Colonic mucosa (tissue), 4 donors: ENCODE results near the gene IFIT2. TPM values are rescaled to one million over a fixed set of nuclear protein-coding genes. Genes with fewer than 3 reads are reported as not detected.
"Not testable (repeated sequence)": the region's sequence is repeated elsewhere in the genome, so short reads cannot be mapped to it uniquely, and the experiment has no call there.

Experiments used
- DNase-seq: peaks from one replicate; pipeline ENCODE4 v3.0.0-alpha.2; 2020
- H3K27ac ChIP-seq: fragments of 200-600 bp; one replicate; pipeline ENCODE4 v1.8.0; 2021
- H3K27me3 ChIP-seq: fragments of 200-600 bp; one replicate; pipeline ENCODE4 v1.8.0; 2021
- H3K36me3 ChIP-seq: fragments of 200-600 bp; one replicate; pipeline ENCODE4 v1.8.0; 2021
- H3K4me1 ChIP-seq: fragments of 200-600 bp; one replicate; pipeline ENCODE4 v1.8.0; 2021; ENCODE audit warnings: mild to moderate bottlenecking
- H3K4me3 ChIP-seq: fragments of 200-600 bp; one replicate; pipeline ENCODE4 v1.8.0; 2021
- H3K9ac ChIP-seq, 2 donors: one replicate each; pipeline ENCODE4 v1.7.0; 2013; ENCODE audit warnings: control low read depth in 2 of 2, low read depth in 2 of 2, low read length in 2 of 2
- H3K9me3 ChIP-seq: fragments of 200-600 bp; one replicate; pipeline ENCODE4 v1.8.0; 2021
- CTCF ChIP-seq: fragments of 200-600 bp; IDR thresholded peaks from one replicate; pipeline ENCODE4 v1.8.0; 2022; ENCODE audit warnings: antibody characterized with exemption, mild to moderate bottlenecking
- intact Hi-C: fragments of 100-400 bp; cut with DNase I; formaldehyde crosslinking; loops from one replicate; pipeline ENCODE4 v1.14.1; 2022
- total RNA-seq, 2 donors: library from RNA; stranded (reverse); fragmentation: NEBNext Ultra II Directional in 1 of 2; extraction: Animal tissue kit (Norgen Biotek cat#: 25700) in 1 of 2; gene quantifications; one replicate each; pipeline ENCODE4 v1.2.1, GENCODE V29; 2021
- donor health status: healthy.
- donor health status: DM: no; HTN: no; CAD: no.
- donor health status: DM: no; HTN: no; CAD: no.

IFIT2 gene
- total RNA-seq, 2 donors from 2014 or later = 4.8 to 7.5 TPM

- TF ChIP-seq CTCF = no peak
- intact Hi-C loops = no loop called here
- Histone ChIP-seq H3K4me3 (no peak overlapping the region), H3K9ac (no peak overlapping the region), H3K9me3 (no peaks in the 10 kb centered on the region), H3K36me3 (no peaks in the 10 kb centered on the region), H3K27ac (peak overlapping the region; percentile 15), H3K4me1 (no peaks in the 10 kb centered on the region), H3K27me3 (no peaks in the 10 kb centered on the region)
- DNase-seq = no peak
These were observed 22.4 kb upstream of the IFIT2 start for GRCh38 chr10:89279421-89279869.

- H3K4me1 ChIP-seq = no peaks in the 10 kb centered on the region
These were observed 21.3 kb upstream of the IFIT2 start for GRCh38 chr10:89280508-89280907.

DNA sequence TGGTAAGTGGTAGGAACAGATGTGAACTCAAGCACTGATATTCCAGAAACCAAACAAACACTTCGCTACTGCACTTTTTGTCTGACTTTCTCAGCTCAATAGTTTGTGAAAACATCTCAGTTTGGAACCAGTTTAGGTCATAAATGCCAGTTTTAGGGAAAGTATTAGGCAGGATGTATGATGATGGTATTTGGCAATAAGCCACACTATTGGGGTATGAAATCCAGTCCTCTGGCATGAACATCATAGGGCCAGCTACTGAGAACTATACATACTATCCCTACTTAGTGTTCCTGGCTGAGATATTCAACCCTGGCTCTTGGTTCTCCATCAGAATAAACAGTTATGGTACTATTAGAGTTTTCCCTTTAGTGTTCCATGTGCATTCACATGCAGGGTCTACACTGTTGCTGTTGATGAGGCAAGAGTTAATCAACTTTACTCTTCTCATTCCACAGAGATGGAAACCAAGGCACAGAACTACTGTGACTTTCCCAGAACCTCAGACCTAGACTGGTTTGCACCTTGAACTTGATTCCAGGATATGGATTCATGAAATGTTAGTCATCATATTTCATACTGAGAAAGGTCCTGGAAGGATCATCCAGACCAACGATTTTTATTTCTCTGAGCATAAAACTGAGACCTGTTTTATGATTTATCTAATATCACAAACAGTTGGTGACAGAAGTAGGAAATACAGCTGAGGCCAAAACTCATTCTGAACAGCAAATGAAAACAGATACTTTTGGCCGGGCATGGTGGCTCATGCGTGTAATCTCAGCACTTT is 20.0 kb upstream of the IFIT2 start:
- intact Hi-C loops = no loop called here
- Histone ChIP-seq H3K9me3 (no peaks in the 10 kb centered on the region), H3K4me3 (no peak overlapping the region), H3K4me1 (no peaks in the 10 kb centered on the region), H3K27me3 (no peaks in the 10 kb centered on the region), H3K27ac (no peak overlapping the region), H3K9ac (no peak overlapping the region), H3K36me3 (no peaks in the 10 kb centered on the region)
- TF ChIP-seq CTCF = no peak
- DNase-seq = no peak

More at GRCh38 chr10:89280508-89280907, 21.3 kb upstream of the IFIT2 start:
- intact Hi-C loops = no loop called here
- H3K9me3 ChIP-seq = no peaks in the 10 kb centered on the region
- H3K36me3 ChIP-seq = no peaks in the 10 kb centered on the region
- no peak overlapping the region for H3K4me3 ChIP-seq
- H3K27ac ChIP-seq = no peak overlapping the region
- DNase-seq = no peak
- TF ChIP-seq CTCF = no peak
- no peaks in the 10 kb centered on the region for H3K27me3 ChIP-seq
- H3K9ac ChIP-seq = no peak overlapping the region

DNA sequence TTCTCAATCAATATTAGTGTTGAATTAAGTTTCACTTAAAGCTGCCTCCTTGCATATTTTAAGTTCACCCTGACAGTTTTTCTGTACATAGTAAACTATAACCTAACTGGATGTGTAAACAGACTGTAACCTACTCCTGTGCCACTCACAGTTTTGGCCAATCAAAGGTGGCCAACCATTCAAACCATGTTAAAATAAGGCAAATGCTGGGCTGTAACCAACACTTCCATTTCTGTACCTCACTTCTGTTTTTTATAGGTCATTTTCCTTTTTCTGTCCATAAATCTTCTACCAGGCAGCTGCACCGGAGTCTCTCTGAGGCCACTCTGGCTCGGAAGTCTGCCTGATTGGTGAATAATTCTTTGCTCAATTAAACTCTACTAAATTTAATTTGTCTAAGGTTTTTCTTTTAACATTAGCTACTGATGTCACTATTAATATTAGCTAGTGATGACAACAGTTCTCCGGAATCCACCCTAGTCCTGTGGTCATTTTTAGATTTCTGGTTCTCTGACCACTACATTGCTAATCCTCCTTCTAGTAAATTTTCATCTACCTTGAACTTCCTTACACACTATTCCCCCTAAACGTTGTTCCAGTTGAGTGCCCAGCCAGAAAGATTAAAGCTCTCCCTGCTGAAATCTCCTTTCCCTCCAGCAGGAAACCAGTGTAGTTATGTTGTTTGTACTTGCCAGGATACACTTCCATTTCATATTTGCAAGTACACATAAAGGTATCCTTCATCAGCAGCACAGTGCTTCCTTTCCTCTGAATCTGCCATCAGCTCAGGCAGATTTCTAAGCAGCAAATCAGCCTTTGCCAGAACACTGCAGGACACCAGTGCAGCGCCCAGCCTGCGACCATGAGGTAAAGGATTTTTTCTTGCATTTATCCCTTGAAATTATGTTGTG is 18.6 kb upstream of the IFIT2 start:
- H3K36me3 ChIP-seq = no peaks in the 10 kb centered on the region
- no peaks in the 10 kb centered on the region for H3K4me1 ChIP-seq
- H3K27ac ChIP-seq = peak overlapping the region; percentile 2
- H3K9me3 ChIP-seq = no peaks in the 10 kb centered on the region
- no peaks in the 10 kb centered on the region for H3K27me3 ChIP-seq
- DNase-seq = no peak
- H3K4me3 ChIP-seq = no peak overlapping the region
- H3K9ac ChIP-seq = no peak overlapping the region
- no peak for TF ChIP-seq CTCF
- intact Hi-C loops = no loop called here

DNA sequence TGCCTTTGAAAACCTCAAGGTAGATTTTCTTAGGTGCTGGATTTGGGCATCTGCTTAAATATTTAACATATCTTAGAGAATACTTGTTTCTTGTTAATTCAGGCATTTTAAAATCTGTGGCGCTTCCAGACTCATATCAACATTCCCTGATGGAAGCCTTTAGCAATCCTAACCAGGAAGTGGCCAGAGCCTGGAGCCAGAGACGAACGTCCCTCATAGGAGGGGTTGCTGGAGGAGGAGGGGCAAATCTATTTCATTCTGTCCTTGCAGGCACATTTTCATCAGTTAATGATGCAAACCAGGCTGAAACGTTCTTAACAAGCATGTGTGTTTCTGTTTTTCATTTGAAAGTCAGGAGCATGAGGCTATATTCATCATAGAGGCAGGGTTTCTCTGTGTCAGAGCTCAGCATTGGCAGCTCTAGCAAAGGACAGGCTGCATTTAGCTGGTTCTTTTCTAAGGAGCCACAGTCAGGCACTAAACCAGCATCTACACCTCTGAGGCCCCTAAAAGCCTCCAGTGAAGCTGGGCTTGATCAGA is 17.8 kb upstream of the IFIT2 start:
- Histone ChIP-seq H3K27ac (peak overlapping the region; percentile 2), H3K4me3 (no peak overlapping the region), H3K9me3 (no peaks in the 10 kb centered on the region), H3K9ac (no peak overlapping the region), H3K4me1 (no peaks in the 10 kb centered on the region), H3K27me3 (no peaks in the 10 kb centered on the region), H3K36me3 (no peaks in the 10 kb centered on the region)
- intact Hi-C loops = no loop called here
- no peak for TF ChIP-seq CTCF
- no peak for DNase-seq

- H3K27ac ChIP-seq = not testable (repeated sequence)
These were observed 17.1 kb upstream of the IFIT2 start for GRCh38 chr10:89284711-89285110.

DNA sequence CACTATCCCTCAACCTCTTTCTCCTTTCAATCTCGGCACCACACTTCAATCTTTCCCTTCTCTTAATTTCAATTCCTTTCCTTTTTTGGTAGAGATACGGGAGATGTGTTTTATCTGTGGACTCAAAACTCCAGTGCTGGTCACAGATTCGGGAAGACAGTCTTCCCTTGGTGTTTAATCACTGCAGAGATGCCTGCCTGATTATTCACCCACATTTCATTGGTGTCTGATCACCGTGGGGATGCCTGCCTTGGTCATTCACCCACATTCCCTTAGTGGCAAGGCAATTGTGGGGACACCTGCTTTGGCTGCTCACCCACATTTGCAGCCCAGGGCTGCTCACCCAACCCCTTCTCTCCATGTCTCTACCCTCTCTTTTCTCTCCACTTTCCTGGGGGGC is 16.5 kb upstream of the IFIT2 start:
- H3K9ac ChIP-seq, H3K9me3 ChIP-seq, H3K27me3 ChIP-seq, H3K4me3 ChIP-seq, H3K27ac ChIP-seq, H3K4me1 ChIP-seq, DNase-seq, intact Hi-C loops, H3K36me3 ChIP-seq: not testable (repeated sequence)

More at GRCh38 chr10:89284711-89285110, 17.1 kb upstream of the IFIT2 start:
- H3K36me3 ChIP-seq, H3K27me3 ChIP-seq, H3K9me3 ChIP-seq, H3K9ac ChIP-seq, DNase-seq, intact Hi-C loops, H3K4me1 ChIP-seq, H3K4me3 ChIP-seq: not testable (repeated sequence)
